K562 (cell line): ENCODE data around the gene ACAD10. TPM values are rescaled to one million over a fixed set of nuclear protein-coding genes. Genes with fewer than 3 reads are reported as not detected.

Source experiments
- AFF1 ChIP-seq, 2 experiments: fragments of 450-650 bp; IDR thresholded peaks; 2 replicates each; pipeline ENCODE4 v1.6.1; 2018; ENCODE audit warnings: mild to moderate bottlenecking in 2 of 2, low read depth in 1 of 2; ENCODE audit not compliant: partially characterized antibody in 2 of 2
- ATF1 ChIP-seq, 2 experiments: fragments of 450-650 bp in 1 of 2; IDR thresholded peaks; 2 replicates each; pipeline ENCODE4 v1.6.1; 2016; ENCODE audit warnings: missing compliant biosample characterization in 1 of 2, missing genetic modification characterization in 1 of 2
- BRCA1 ChIP-seq, 2 experiments: fragments of 450-650 bp in 1 of 2; sonication (generic) in 1 of 2; formaldehyde crosslinking in 1 of 2; IDR thresholded peaks; 2 replicates each; pipeline versions ENCODE4 v1.5.0 to v1.6.1; 2017 to 2020; ENCODE audit warnings: mild to moderate bottlenecking in 1 of 2, missing genetic modification reagents in 1 of 2
- C11orf30 ChIP-seq: fragments of 450-650 bp; IDR thresholded peaks from 2 replicates; pipeline ENCODE4 v1.6.1; 2016; ENCODE audit warnings: low read depth, mild to moderate bottlenecking
- ELF1 ChIP-seq: fragments of 200-800 bp; sonication (Bioruptor generic); IDR thresholded peaks from 2 replicates; pipeline ENCODE4 v1.6.1; 2016; ENCODE audit warnings: missing genetic modification characterization, missing compliant biosample characterization
- FOXA1 ChIP-seq: fragments of 450-650 bp; IDR thresholded peaks from 2 replicates; pipeline ENCODE4 v1.6.1; 2016; ENCODE audit warnings: mild to moderate bottlenecking, borderline replicate concordance
- IRF2 ChIP-seq: sonication (generic); formaldehyde crosslinking; IDR thresholded peaks from 2 replicates; pipeline ENCODE4 v1.8.1; 2022; ENCODE audit warnings: mild to moderate bottlenecking, missing genetic modification reagents
- MAFK ChIP-seq: IDR thresholded peaks from 2 replicates; pipeline ENCODE4 v1.6.1; 2011; ENCODE audit warnings: low read length, improper control_type of control experiment
- MCM3 ChIP-seq: fragments of 450-650 bp; IDR thresholded peaks from 2 replicates; pipeline ENCODE4 v1.6.1; 2016
- MITF ChIP-seq: IDR thresholded peaks from 2 replicates; pipeline ENCODE4 v1.6.1; 2014; ENCODE audit warnings: antibody characterized with exemption
- MLLT1 ChIP-seq, 2 experiments: fragments of 450-650 bp; IDR thresholded peaks; 2 replicates each; pipeline ENCODE4 v1.6.1; 2016
- NCOA2 ChIP-seq, 2 experiments: fragments of 450-650 bp; IDR thresholded peaks; 2 replicates each; pipeline ENCODE4 v1.6.1; 2018; ENCODE audit warnings: mild to moderate bottlenecking in 2 of 2, moderate library complexity in 1 of 2; ENCODE audit not compliant: partially characterized antibody in 2 of 2
- NEUROD1 ChIP-seq: fragments of 150-350 bp; IDR thresholded peaks from 2 replicates; pipeline ENCODE4 v1.6.1; 2014; ENCODE audit warnings: borderline replicate concordance, low read length, low read depth; ENCODE audit not compliant: partially characterized antibody
- NFIC ChIP-seq: fragments of 450-650 bp; IDR thresholded peaks from 2 replicates; pipeline ENCODE4 v1.6.1; 2017; ENCODE audit warnings: mild to moderate bottlenecking, inconsistent platforms
- PKNOX1 ChIP-seq: fragments of 450-650 bp; IDR thresholded peaks from 2 replicates; pipeline ENCODE4 v1.6.1; 2016
- SMARCC2 ChIP-seq: fragments of 450-650 bp; IDR thresholded peaks from 2 replicates; pipeline ENCODE4 v1.6.1; 2017; ENCODE audit warnings: antibody characterized with exemption, moderate library complexity, mild to moderate bottlenecking, low read depth
- SRSF7 ChIP-seq: fragments of 200-400 bp; formaldehyde crosslinking; optimal IDR thresholded peaks from 2 replicates; pipeline ENCODE3; 2017; ENCODE audit warnings: mild to moderate bottlenecking, low read depth, low read length
- TFAM ChIP-seq: fragments of 250-450 bp; sonication (Bioruptor Pico); conservative IDR thresholded peaks from 2 replicates; pipeline ENCODE4 v1.5.0; 2021; ENCODE audit warnings: mild to moderate bottlenecking, moderate library complexity
- USF2 ChIP-seq: sonication (generic); formaldehyde crosslinking; IDR thresholded peaks from 2 replicates; pipeline ENCODE4 v1.5.0; 2020; ENCODE audit warnings: missing genetic modification reagents
- ZNF140 ChIP-seq: fragments of 250-450 bp; sonication (Bioruptor Pico); IDR thresholded peaks from 2 replicates; pipeline ENCODE4 v1.8.0; 2021; ENCODE audit warnings: moderate library complexity, mild to moderate bottlenecking, inconsistent platforms
- polyA plus RNA-seq, 8 experiments: library from polyadenylated mRNA; depleted of rRNA in 4 of 8; stranded (reverse) in 5 of 8; unstranded in 3 of 8; fragments of >200 nt; fragmentation: Nextera tagmentation in 2 of 8; fragmentation: Illumina TruSeq in 1 of 8; extraction: Ambion mirVana in 2 of 8; extraction: Trizol in 1 of 8; gene quantifications; 2 replicates each; pipeline versions ENCODE4 v1.2.1 to v1.2.3, GENCODE V29; 2011 to 2014; ENCODE audit warnings: inconsistent platforms in 1 of 8, missing spikeins in 1 of 8
- total RNA-seq, 7 experiments: library from RNA; depleted of rRNA in 6 of 7; stranded (reverse); fragments of >200 nt in 6 of 7; fragmentation: Illumina TruSeq in 2 of 7; extraction: Trizol in 2 of 7; gene quantifications; 2 replicates each; pipeline versions ENCODE4 v1.2.1 to v1.2.3, GENCODE V29; 2011 to 2021; ENCODE audit warnings: low replicate concordance in 1 of 7

The ACAD10 gene
- total and polyA plus RNA-seq, 9 of the 15 experiments (the other 6 are each of a cell fraction or from before 2014, with no cell fraction given), result 2.3 to 19.2 (median 12.0) TPM

GRCh38 chr12:111741235-111741812, 55.5 kb downstream of the ACAD10 start (continued):
- TF ChIP-seq TFAM (CRISPR knock-in tag) (no peak), BRCA1 (IDR thresholded peaks at IDR 0.05) (no peak), BRCA1 (CRISPR knock-in tag; IDR thresholded peaks at IDR 0.05) (no peak), ATF1 (CRISPR knock-in tag; IDR thresholded peaks at IDR 0.05) (no peak), ATF1 (tag; IDR thresholded peaks at IDR 0.05) (no peak), MAFK (no peak), AFF1 (IDR thresholded peaks at IDR 0.05; ENCODE audit: low read depth in 1 of 2, partially characterized antibody in 2 of 2) (peak in 1 of 2 experiments; percentile 56), MCM3 (no peak), NCOA2 (IDR thresholded peaks at IDR 0.05; ENCODE audit: partially characterized antibody in 2 of 2) (no peak), MLLT1 (IDR thresholded peaks at IDR 0.05) (no peak), MITF (no peak), IRF2 (no peak), ELF1 (tag) (no peak), PKNOX1 (peak; percentile 79), NEUROD1 (peak; percentile 59), SMARCC2 (peak; percentile 90), C11orf30 (no peak), NFIC (peak; percentile 96), FOXA1 (peak; percentile 86), ZNF140 (CRISPR knock-in tag) (no peak), USF2 (CRISPR knock-in tag) (no peak), SRSF7 (no peak)
